ENCODE results near the gene RALGPS1.
A peak's percentile ranks its signal among the peaks of the same experiment; 100 is the strongest.

- TF ChIP-seq POLR2A (IDR thresholded peaks at IDR 0.05) (peak in 1 of 3 donors; percentile 18), CTCF (IDR thresholded peaks at IDR 0.05 in 8 of 11, conservative IDR thresholded peaks at IDR 0.05 in 3 of 11) (peak in 3 of 11 experiments; percentile 12 to 16 (median 13))
Measured at GRCh38 chr9:127244609-127245601, 330.3 kb downstream of the RALGPS1 start.
